Pancreas (tissue), 10 donors: ENCODE data around the gene KDSR. TPM values are rescaled to one million over a fixed set of nuclear protein-coding genes. Genes with fewer than 3 reads are reported as not detected.

ENCODE experiments used
- ATAC-seq, 4 donors: fragments of 200-7000 bp; cut with Tn5 transposase; one replicate each; pipeline versions ENCODE4 v1.8.0 to v1.9.1; 2020; ENCODE audit warnings: mild to moderate bottlenecking in 4 of 4, moderate library complexity in 4 of 4
- DNase-seq, 6 donors: peaks; one replicate each; pipeline ENCODE4 v3.0.0-alpha.2; 2020
- FAIRE-seq: peaks from 2 replicates; lab custom pipeline; 2012; peaks lifted over from hg19 to GRCh38; lab: Jason Lieb, UNC
- H3K27ac ChIP-seq, 4 donors: fragments of 200-600 bp; sonication (generic); 1 replicate in 3 of 4; 2 replicates in 1 of 4; pipeline versions ENCODE4 v1.5.0 to v1.8.0; 2020
- H3K27me3 ChIP-seq, 4 donors: fragments of 200-600 bp; one replicate each; pipeline ENCODE4 v1.8.0; 2021
- H3K36me3 ChIP-seq, 3 donors: fragments of 200-600 bp; sonication (generic) in 1 of 3; one replicate each; pipeline versions ENCODE4 v1.5.0 to v1.8.0; 2020 to 2021
- H3K4me1 ChIP-seq, 3 donors: fragments of 200-600 bp; one replicate each; pipeline ENCODE4 v1.8.0; 2021
- H3K4me3 ChIP-seq, 4 donors: fragments of 200-600 bp; sonication (generic) in 2 of 4; one replicate each; pipeline versions ENCODE4 v1.5.0 to v1.8.0; 2020 to 2021
- H3K9me3 ChIP-seq, 4 donors: fragments of 200-600 bp; one replicate each; pipeline ENCODE4 v1.8.0; 2021
- whole genome bisulfite sequencing, 2 donors: extraction: QIAGEN DNeasy Blood & Tissue Kit; methylation state at CpG; one replicate each; pipeline ENCODE4 v1.1.7; 2013; 5-methylcytosine and 5-hydroxymethylcytosine counted together
- intact Hi-C, 3 donors: fragments of 100-400 bp; cut with DNase I; formaldehyde crosslinking; loops; one replicate each; pipeline versions ENCODE4 v1.11.1 to v1.14.2; 2022
- polyA plus RNA-seq, 2 donors: library from polyadenylated mRNA; stranded (reverse); fragments of 200-250 nt; gene quantifications; one replicate each; pipeline ENCODE4 v1.2.3, GENCODE V29; 2013
- total RNA-seq, 6 donors: library from RNA; stranded (reverse); fragmentation: NEBNext Ultra II Directional in 4 of 6; extraction: Animal tissue kit (Norgen Biotek cat#: 25700) in 4 of 6; gene quantifications; one replicate each; pipeline versions ENCODE4 v1.2.1 to v1.2.4, GENCODE V29; 2021 to 2023
- TF ChIP-seq, protein P1 (sequence below), 4 donors: fragments of 200-600 bp; sonication (generic) in 3 of 4; IDR thresholded peaks; one replicate each; pipeline versions ENCODE4 v1.5.0 to v1.8.0; 2021; ENCODE audit warnings: antibody characterized with exemption in 4 of 4
- donor health status: healthy with polysubstance abuse.
- donor health status: DM: no; HTN: no; CAD: no; lungs with moderate emphysema.
- donor health status: DM: no; HTN: no; CAD: no.
- donor health status: control.
- donor health status: control.
- donor health status: Bipolar disorder and iron deficiency.
- donor health status: DM: yes; HTN: yes; CAD: no.
- donor health status: DM: no; HTN: no; CAD: no.
- donor health status: DM: no; HTN: no; CAD: no.
- donor health status: DM: yes; HTN: yes; CAD: no.

Gene KDSR
- total and polyA plus RNA-seq, 8 donors = 4.8 to 37.2 (median 20.4) TPM

DNA sequence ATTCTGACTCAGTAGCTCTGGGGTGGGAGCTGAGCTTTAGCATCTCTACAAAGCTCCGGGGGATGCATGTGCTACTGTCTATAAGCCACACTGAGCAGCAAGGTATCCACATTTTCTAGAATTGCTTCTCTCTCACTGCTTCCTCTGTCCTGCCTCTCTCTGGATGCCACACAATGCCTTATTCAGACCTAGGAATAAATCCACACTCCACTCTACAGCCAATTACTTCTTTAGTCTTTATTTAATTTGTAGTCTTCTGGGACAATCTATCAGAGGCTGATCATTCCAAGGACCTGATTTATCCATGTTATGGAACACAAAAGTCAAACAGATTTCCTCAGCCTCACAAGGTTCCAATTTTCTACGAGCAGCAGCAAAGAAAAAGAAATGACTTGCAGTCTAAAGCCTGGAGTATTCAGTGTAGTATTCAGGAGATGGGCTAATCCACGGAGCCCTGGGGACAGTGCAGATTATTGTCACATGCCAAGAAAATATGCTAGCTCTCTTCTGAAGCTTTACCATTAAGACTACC is 51.8 kb downstream of the KDSR start:
- H3K27ac ChIP-seq = no peak overlapping the region
- no peak overlapping the region for H3K4me3 ChIP-seq
- no peaks in the 10 kb centered on the region for H3K27me3 ChIP-seq
- 43 to 50% methylated on average over 3 of the region's 3 CpGs for WGBS, 2 donors
- peaks cover 0 to 11% (median 0%) of the 10 kb centered on the region in 3 donors for H3K4me1 ChIP-seq
- TF ChIP-seq, protein P1, sequence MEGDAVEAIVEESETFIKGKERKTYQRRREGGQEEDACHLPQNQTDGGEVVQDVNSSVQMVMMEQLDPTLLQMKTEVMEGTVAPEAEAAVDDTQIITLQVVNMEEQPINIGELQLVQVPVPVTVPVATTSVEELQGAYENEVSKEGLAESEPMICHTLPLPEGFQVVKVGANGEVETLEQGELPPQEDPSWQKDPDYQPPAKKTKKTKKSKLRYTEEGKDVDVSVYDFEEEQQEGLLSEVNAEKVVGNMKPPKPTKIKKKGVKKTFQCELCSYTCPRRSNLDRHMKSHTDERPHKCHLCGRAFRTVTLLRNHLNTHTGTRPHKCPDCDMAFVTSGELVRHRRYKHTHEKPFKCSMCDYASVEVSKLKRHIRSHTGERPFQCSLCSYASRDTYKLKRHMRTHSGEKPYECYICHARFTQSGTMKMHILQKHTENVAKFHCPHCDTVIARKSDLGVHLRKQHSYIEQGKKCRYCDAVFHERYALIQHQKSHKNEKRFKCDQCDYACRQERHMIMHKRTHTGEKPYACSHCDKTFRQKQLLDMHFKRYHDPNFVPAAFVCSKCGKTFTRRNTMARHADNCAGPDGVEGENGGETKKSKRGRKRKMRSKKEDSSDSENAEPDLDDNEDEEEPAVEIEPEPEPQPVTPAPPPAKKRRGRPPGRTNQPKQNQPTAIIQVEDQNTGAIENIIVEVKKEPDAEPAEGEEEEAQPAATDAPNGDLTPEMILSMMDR (IDR thresholded peaks at IDR 0.05) = no peak
- DNase-seq (no peak), FAIRE-seq (no peak), ATAC-seq (no peak)
- H3K36me3 ChIP-seq = no peaks in the 10 kb centered on the region
- no peaks in the 10 kb centered on the region for H3K9me3 ChIP-seq
- intact Hi-C loops = loop anchor here in 1 of 3 donors (10.0 kb wide), 1 partner anchor 180 kb away; no protein-coding TSS in a partner anchor

DNA sequence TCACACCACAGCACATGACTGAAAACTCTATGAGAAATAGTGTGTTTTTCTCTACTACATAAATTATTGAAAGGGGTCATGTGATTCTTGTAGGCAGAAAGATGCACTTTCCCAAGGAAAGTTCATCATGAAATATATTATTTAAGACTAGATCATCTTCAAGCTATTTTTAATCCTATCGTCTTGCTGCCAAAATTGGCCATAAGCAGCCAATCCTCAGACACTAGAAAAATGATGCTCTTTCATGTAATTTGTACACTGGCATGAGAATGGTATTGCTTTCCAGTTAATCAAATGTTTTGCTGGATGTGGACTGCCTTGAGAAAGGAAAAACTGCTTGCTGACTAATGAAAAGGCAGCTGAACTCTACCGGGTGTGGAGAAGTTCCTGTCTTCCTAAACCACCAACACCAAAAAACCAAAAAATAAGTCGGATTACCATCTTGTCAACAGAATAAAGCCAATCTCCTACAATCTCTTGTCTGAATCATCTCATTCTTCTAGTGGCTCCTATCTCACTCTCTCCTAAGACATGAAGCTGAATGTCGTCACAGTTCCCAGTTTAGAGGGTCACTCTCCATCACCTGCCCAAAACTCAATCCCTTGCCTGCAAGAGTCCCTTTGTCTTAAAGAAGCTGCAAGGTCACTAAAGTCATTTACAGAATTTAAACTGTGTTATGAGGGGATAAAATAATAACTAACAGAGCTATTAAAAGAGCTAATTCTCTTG is 52.8 kb downstream of the KDSR start:
- ATAC-seq (no peak), FAIRE-seq (no peak), DNase-seq (no peak)
- H3K9me3 ChIP-seq = no peaks in the 10 kb centered on the region
- H3K4me1 ChIP-seq = peaks cover 0 to 11% (median 0%) of the 10 kb centered on the region in 3 donors
- no peak overlapping the region for H3K4me3 ChIP-seq
- H3K27ac ChIP-seq = no peak overlapping the region
- H3K36me3 ChIP-seq = no peaks in the 10 kb centered on the region
- intact Hi-C loops = loop anchor here in 1 of 3 donors (10.0 kb wide), 1 partner anchor 179 kb away; no protein-coding TSS in a partner anchor
- 53 to 72% methylated on average over 4 of the region's 4 CpGs for WGBS, 2 donors
- H3K27me3 ChIP-seq = no peaks in the 10 kb centered on the region
- TF ChIP-seq, protein P1 (IDR thresholded peaks at IDR 0.05) = no peak

DNA sequence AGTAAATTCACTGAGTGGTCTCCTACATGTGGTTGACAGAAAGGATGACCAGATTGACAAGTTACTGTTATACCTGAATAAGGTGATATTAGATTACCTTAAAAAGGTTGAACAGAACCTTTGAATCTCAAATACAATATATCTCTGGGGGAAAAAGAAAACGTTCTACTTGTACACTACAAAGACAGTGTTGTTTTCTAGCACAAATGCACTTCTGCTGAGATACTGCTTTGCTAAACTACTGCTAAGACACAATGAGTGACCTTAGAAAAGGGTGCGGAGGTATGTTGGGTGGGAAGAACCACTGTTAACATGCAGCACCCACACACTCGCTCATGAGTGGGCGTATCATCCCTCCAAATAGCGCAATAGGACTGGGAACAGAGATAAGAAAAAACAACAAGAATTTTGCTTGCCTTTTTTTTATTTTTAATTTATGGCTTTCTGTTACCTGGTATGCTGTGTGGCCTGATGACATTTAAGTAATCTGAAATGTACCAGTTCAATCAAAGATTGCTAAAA is 53.5 kb downstream of the KDSR start:
- Histone ChIP-seq H3K36me3 (no peaks in the 10 kb centered on the region), H3K9me3 (no peaks in the 10 kb centered on the region), H3K4me3 (no peak overlapping the region), H3K4me1 (peaks cover 0 to 6% (median 0%) of the 10 kb centered on the region in 3 donors), H3K27me3 (no peaks in the 10 kb centered on the region), H3K27ac (no peak overlapping the region)
- ATAC-seq (no peak), DNase-seq (no peak), FAIRE-seq (no peak)
- intact Hi-C loops = loop anchor here in 1 of 3 donors (10.0 kb wide), 1 partner anchor 179 kb away; no protein-coding TSS in a partner anchor
- TF ChIP-seq, protein P1 (IDR thresholded peaks at IDR 0.05) = no peak
- 40 to 57% methylated on average over 5 of the region's 5 CpGs for WGBS, 2 donors

DNA sequence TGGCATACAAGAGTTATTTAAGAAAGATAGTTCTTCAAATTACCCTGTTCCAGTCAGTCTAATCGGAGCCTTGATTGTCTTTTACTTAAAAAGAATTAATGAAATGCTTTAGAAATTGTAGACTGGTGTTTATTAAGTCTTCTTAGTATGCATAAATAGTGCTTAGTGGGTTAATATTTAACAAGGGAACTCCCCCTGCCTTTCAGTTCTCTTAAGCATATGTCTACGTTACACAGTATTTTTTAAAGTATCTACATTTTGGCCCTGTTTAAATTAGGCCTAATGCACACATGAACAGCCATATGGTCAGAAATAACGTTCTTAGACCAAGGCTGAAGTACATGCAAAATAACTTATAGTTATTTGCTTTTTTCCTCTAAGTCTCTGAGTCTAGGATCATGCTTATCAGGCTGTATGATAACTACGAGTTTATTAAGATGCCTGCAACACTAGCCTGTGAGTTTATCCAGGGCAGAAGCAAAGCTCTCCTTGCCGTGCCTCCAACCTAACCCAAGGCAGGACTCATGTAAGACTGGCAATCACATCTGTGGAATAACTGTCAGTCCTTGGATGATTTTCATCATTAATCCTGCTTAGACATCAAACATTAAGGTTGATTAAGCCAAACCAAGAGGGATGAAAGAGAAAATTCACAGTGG is 54.1 kb downstream of the KDSR start:
- no peaks in the 10 kb centered on the region for H3K9me3 ChIP-seq
- 46 to 53% methylated on average over 5 of the region's 5 CpGs for WGBS, 2 donors
- TF ChIP-seq, protein P1 (IDR thresholded peaks at IDR 0.05) = no peak
- no peak overlapping the region for H3K27ac ChIP-seq
- DNase-seq (no peak), FAIRE-seq (no peak), ATAC-seq (no peak)
- no peaks in the 10 kb centered on the region for H3K27me3 ChIP-seq
- intact Hi-C loops = loop anchor here in 1 of 3 donors (10.0 kb wide), 1 partner anchor 178 kb away; no protein-coding TSS in a partner anchor
- H3K36me3 ChIP-seq = no peaks in the 10 kb centered on the region
- no peak overlapping the region for H3K4me3 ChIP-seq
- peaks cover 0 to 5% (median 4%) of the 10 kb centered on the region in 3 donors for H3K4me1 ChIP-seq
